ENCODE data around the gene SNX5.

Gene SNX5

GRCh38 chr20:17935761-17936160 is 32.8 kb downstream of the SNX5 start:
- ATAC-seq (ENCODE audit: insufficient read depth, low read depth) (no peak), DNase-seq (no peak)
- Histone ChIP-seq H3K9ac (ENCODE audit: low read depth, low read length) (no peak overlapping the region), H3K4me2 (ENCODE audit: insufficient read depth, low read length) (no peak overlapping the region), H3K36me3 (ENCODE audit: insufficient read depth, low read length) (peaks cover 6% of the 10 kb centered on the region; the same call in 1 of the 2 replicates), H3K4me3 (ENCODE audit: low read depth in 1 of 2, low read length in 2 of 2) (no peak overlapping the region), H3K4me1 (ENCODE audit: insufficient read depth, low read length) (no peaks in the 10 kb centered on the region), H2AFZ (ENCODE audit: low read depth, low read length) (no peak overlapping the region), H4K20me1 (ENCODE audit: insufficient read depth, low read length) (peaks cover 23% of the 10 kb centered on the region), H3K27me3 (ENCODE audit: insufficient read depth, low read length, poor library complexity) (no peaks in the 10 kb centered on the region), H3K27ac (ENCODE audit: low read length) (no peak overlapping the region), H3K79me2 (ENCODE audit: insufficient read depth, low read length) (no peaks in the 10 kb centered on the region), H3K9me3 (ENCODE audit: insufficient read depth, low read length, severe bottlenecking) (no peaks in the 10 kb centered on the region)
- TF ChIP-seq EZH2 (IDR thresholded peaks at IDR 0.05; ENCODE audit: borderline replicate concordance, low read depth, low read length, severe bottlenecking) = no peak
- TF ChIP-seq CTCF (IDR thresholded peaks at IDR 0.05; ENCODE audit: borderline replicate concordance, extremely low read depth, low read length, poor library complexity, severe bottlenecking) = no peak

GRCh38 chr20:17935186-17935585 is 33.4 kb downstream of the SNX5 start:
- no peak overlapping the region for H2AFZ ChIP-seq (ENCODE audit: low read depth, low read length)
- DNase-seq = no peak
- ATAC-seq (ENCODE audit: insufficient read depth, low read depth) = no peak
- no peaks in the 10 kb centered on the region for H3K9me3 ChIP-seq (ENCODE audit: insufficient read depth, low read length, severe bottlenecking)
- no peaks in the 10 kb centered on the region for H3K4me1 ChIP-seq (ENCODE audit: insufficient read depth, low read length)
- H3K27me3 ChIP-seq (ENCODE audit: insufficient read depth, low read length, poor library complexity) = no peaks in the 10 kb centered on the region
- H3K4me2 ChIP-seq (ENCODE audit: insufficient read depth, low read length) = no peak overlapping the region
- 0 out of 2 replicates have a peak, but pooled peaks cover under 1% of the 10 kb centered on the region for H3K36me3 ChIP-seq (ENCODE audit: insufficient read depth, low read length)
- no peak for TF ChIP-seq EZH2 (IDR thresholded peaks at IDR 0.05; ENCODE audit: borderline replicate concordance, low read depth, low read length, severe bottlenecking)
- TF ChIP-seq CTCF (IDR thresholded peaks at IDR 0.05; ENCODE audit: borderline replicate concordance, extremely low read depth, low read length, poor library complexity, severe bottlenecking) = no peak
- H4K20me1 ChIP-seq (ENCODE audit: insufficient read depth, low read length) = peaks cover 18% of the 10 kb centered on the region
- no peaks in the 10 kb centered on the region for H3K79me2 ChIP-seq (ENCODE audit: insufficient read depth, low read length)
- no peak overlapping the region for H3K9ac ChIP-seq (ENCODE audit: low read depth, low read length)
- H3K27ac ChIP-seq (ENCODE audit: low read length) = no peak overlapping the region
- no peak overlapping the region for H3K4me3 ChIP-seq (ENCODE audit: low read depth in 1 of 2, low read length in 2 of 2)

- H3K9me3 ChIP-seq (ENCODE audit: insufficient read depth, low read length, severe bottlenecking) = no peaks in the 10 kb centered on the region
- TF ChIP-seq CTCF (IDR thresholded peaks at IDR 0.05; ENCODE audit: borderline replicate concordance, extremely low read depth, low read length, poor library complexity, severe bottlenecking) (no peak), EZH2 (IDR thresholded peaks at IDR 0.05; ENCODE audit: borderline replicate concordance, low read depth, low read length, severe bottlenecking) (no peak)
- H3K27me3 ChIP-seq (ENCODE audit: insufficient read depth, low read length, poor library complexity) = no peaks in the 10 kb centered on the region
- H3K79me2 ChIP-seq (ENCODE audit: insufficient read depth, low read length) = no peaks in the 10 kb centered on the region
- DNase-seq = no peak
- peaks cover 10% of the 10 kb centered on the region; the same call in 1 of the 2 replicates for H4K20me1 ChIP-seq (ENCODE audit: insufficient read depth, low read length)
- H3K4me1 ChIP-seq (ENCODE audit: insufficient read depth, low read length) = no peaks in the 10 kb centered on the region
- H3K36me3 ChIP-seq (ENCODE audit: insufficient read depth, low read length) = no peaks in the 10 kb centered on the region
- no peak overlapping the region for H3K4me2 ChIP-seq (ENCODE audit: insufficient read depth, low read length)
- ATAC-seq (ENCODE audit: insufficient read depth, low read depth) = no peak
- no peak overlapping the region for H3K27ac ChIP-seq (ENCODE audit: low read length)
- H3K9ac ChIP-seq (ENCODE audit: low read depth, low read length) = no peak overlapping the region
- no peak overlapping the region for H2AFZ ChIP-seq (ENCODE audit: low read depth, low read length)
- no peak overlapping the region for H3K4me3 ChIP-seq (ENCODE audit: low read depth in 1 of 2, low read length in 2 of 2)
Observed at GRCh38 chr20:17934141-17934862, 34.3 kb downstream of the SNX5 start.

Data from DND-41 (cell line).